Left cardiac atrium (tissue), 4 donors: ENCODE measurements around the gene SEPTIN8. TPM values are rescaled to one million over a fixed set of nuclear protein-coding genes. Genes with fewer than 3 reads are reported as not detected.

Experiments
- ATAC-seq, 2 donors: fragments of 200-7000 bp; cut with Tn5 transposase; one replicate each; pipeline ENCODE4 v1.9.1; 2020; ENCODE audit warnings: mild to moderate bottlenecking in 2 of 2, moderate library complexity in 2 of 2
- DNase-seq: peaks from one replicate; pipeline ENCODE4 v3.0.0-alpha.2; 2020
- intact Hi-C, 2 donors: fragments of 100-400 bp; cut with DNase I; formaldehyde crosslinking; loops; one replicate each; pipeline versions ENCODE4 v1.14.1 to v1.15.1; 2022 to 2023
- total RNA-seq, 2 donors: library from RNA; stranded (reverse); fragmentation: NEBNext Ultra II Directional; extraction: Animal tissue kit (Norgen Biotek cat#: 25700); gene quantifications; one replicate each; pipeline ENCODE4 v1.2.1, GENCODE V29; 2021
- donor health status: DM: no; HTN: yes; CAD: no.
- donor health status: DM: no; HTN: yes; CAD: no; lungs with severe emphysema.
- donor health status: DM: yes; HTN: yes; CAD: no.
- donor health status: Dilated cardiomyopathy.

SEPTIN8 gene
- total RNA-seq, 2 donors from 2014 or later, result 29.4 to 31.3 TPM

DNA sequence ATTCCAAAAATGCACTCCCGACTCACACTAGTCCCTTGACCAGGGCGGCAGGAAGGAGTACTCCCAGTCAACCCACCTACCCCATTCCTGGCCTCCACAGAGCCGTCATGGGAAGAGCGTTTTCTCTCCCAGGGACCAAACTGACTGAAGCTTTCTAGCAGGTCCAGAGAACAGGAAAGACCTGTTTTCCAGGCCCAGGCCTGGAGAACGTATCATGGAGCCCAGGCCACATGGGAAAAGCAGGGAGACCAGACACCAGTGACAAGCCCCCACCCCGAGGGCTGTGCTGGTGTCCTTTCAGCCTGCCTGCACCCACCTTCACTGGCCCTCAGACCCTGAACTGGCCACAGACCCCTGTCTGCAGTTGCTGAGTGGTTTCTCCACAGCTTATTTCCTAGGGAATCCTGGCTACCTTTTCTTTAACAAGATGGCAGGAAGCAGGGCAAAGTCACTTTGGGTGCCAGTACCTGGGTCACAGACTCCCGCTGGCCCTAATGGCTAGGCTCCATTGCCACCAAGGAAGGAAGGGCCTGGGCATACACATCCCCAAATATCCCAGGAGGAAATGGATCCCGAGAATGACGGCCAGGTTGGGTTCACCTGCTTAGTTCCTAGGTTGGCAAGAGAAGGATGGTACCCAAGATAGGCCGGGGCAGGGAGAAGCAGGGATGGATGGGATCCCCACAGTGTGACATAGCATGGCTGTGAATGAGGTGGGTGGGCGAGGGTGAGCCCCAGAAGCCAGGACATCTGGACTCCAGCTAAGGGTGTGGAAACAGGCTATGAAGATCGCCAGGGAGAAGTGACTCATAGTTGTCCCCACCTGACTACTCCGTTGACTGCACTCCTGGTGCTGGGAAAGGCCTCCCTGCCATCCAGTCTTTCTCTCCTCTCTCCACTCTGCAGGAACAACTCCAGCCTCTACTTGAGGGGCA lies 17.7 kb downstream of the SEPTIN8 start:
- intact Hi-C loops, result loop anchor here in 1 of 2 donors (10.0 kb wide), 1 partner anchor 55 kb away; the partner anchor contains the start of gene SOWAHA

DNA sequence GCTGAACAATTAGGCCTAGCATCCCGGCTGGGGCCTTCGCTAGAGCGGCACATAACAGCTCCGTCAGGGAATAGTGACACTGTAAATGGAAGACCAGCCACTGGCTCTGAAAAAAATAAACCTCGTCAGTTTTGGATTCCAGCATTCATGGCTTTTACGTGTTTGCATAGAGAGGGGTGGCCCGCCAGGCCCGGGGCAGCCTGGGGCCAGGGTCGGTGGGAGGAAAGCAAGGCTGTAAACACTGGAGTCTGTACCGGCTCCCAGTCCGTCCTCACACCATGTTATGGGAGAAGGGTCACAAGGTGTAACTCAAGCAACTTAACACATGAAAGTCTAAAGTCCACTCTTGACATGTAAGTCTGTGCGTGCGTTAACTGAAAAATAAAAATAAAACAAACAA lies 18.6 kb downstream of the SEPTIN8 start:
- intact Hi-C loops, result loop anchor here in 1 of 2 donors (10.0 kb wide), 1 partner anchor 56 kb away; the partner anchor contains the start of gene SOWAHA
- DNase-seq, result no peak
- ATAC-seq, result no peak

More for the DNA sequence above, 17.7 kb downstream of the SEPTIN8 start:
- ATAC-seq, result no peak
- DNase-seq, result no peak

DNA sequence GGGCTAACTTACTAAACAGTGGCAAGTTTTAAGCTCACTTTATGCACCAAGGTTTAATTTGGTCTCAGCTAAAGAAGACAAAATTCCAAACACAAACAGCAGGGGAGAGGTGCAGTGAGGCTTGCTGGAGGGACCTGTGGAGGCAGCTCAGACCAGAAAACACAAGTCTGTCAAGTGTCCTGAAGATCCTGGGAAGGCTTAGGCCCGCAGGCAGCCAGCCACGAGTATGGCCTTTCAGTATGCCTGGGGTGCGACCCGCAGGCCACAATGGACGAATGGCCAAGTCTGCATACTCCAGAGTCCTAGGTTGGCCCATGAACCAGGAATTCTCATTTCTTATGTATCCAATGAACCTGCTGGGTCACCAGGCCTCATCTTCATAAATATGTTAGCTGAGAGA lies 20.5 kb downstream of the SEPTIN8 start:
- intact Hi-C loops, result loop anchor here in 1 of 2 donors (10.0 kb wide), 1 partner anchor 58 kb away; the partner anchor contains the start of gene SOWAHA
- ATAC-seq (no peak), DNase-seq (no peak)

DNA sequence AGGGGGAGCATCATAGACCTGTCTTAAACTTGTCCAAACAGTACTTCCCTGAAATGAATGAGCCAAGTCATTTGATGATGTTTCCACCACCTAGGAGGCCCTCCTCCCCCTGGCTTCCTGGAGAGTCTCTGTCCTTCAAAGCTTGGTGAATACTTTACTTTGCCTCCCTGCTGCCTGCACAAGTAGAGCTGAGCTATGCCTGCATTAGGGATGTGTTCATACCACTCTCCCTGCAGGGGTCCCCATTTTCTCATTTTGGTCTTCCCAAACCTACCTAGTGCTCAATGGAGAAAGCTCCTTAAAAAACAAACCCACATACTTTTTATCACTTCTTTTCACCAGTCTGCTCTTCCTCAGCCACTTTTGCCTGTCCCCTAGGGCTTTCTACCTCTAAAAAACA lies 22.1 kb downstream of the SEPTIN8 start:
- no peak for DNase-seq
- intact Hi-C loops, result loop anchor here in 1 of 2 donors (10.0 kb wide), 1 partner anchor 60 kb away; the partner anchor contains the start of gene SOWAHA
- no peak for ATAC-seq

DNA sequence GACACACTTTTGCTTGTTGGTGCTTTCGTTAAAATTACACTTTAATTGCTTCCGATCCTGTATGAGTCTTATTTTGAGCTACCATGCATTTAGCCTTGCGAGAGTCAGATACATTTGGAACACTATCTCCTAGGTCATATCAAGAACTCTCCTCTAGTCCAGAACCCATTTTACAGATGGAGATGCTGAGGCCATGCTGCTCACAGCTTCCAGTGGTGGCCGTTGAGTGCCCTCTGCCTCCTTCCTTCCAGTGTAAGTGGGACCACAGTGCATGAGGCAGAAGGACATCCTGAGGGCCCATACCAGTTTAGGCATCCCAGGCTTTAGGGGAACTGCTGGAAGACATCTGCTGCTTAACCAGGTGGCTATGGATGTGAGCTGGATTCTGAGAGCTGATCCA lies 22.9 kb downstream of the SEPTIN8 start:
- intact Hi-C loops, result loop anchor here in 1 of 2 donors (10.0 kb wide), 1 partner anchor 61 kb away; the partner anchor contains the start of gene SOWAHA
- ATAC-seq, result no peak
- DNase-seq, result no peak

DNA sequence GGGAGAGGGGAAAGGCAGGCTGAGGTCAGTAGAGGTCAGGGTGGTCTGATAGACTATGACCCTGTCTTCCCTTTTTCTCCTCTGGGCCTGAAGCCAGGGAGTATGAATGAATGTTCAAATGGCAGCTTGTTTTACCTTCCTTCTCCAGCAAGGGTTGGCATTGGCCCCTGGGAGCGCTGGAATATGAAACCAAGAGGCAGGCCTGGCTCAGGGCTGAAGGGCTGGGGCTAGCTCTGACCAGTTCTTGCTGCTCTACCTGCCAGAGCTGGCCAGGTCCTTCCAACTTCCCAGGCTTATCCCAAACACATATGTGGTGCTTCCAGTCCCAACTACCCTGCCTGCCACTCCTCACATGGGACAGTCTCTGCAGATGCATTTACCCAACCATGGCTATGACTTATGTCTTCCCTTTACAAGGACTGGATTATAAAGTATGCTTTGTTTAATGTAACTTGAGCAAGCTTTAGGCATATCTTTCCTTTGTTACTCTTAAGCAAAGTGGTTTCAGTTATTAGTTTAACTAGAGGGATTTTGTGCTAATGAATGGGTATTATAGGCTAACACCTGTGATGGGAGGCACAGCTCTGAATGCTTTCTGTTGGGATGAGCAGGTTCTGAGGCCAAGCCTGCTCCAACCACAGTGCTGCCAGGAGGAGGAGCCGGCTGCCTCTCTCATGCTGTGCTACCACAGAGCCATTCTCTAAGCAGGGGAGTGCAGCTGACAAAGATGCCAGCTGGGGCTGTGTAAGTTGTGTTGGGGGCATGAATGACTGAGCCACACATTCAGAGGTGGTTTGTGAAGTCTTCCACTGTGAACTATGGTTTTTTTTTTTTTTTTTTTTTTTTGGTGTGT lies 23.7 kb downstream of the SEPTIN8 start:
- ATAC-seq, result no peak
- intact Hi-C loops, result loop anchor here in 1 of 2 donors (10.0 kb wide), 1 partner anchor 61 kb away; the partner anchor contains the start of gene SOWAHA
- DNase-seq, result no peak

DNA sequence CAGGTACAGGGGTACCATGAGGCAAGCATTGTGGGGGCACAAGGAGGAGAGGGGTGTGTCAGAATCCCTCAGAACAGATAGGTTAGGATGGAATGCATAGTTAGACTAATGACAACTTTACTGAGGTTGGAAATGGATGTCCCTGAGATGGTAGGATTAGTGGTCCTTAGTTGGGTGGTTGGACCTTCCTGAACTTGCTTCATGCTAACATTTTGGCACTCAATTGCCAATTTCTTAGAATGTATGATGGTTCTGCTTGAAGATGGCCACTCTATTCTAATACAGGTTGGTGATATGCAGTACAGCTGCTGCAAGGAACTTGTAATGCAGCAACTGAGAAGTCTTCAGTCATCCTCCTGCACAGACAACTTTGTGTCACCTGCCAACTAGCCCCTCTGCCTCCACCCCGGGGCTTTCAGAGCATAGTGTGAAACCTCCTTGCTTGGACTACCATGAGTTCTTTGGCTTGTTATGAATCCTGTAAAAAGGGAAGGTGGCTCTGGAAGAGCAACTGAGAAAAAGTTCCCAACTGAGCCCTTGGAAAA lies 24.4 kb downstream of the SEPTIN8 start:
- no peak for ATAC-seq
- intact Hi-C loops, result loop anchor here in 1 of 2 donors (10.0 kb wide), 1 partner anchor 62 kb away; the partner anchor contains the start of gene SOWAHA
- no peak for DNase-seq

DNA sequence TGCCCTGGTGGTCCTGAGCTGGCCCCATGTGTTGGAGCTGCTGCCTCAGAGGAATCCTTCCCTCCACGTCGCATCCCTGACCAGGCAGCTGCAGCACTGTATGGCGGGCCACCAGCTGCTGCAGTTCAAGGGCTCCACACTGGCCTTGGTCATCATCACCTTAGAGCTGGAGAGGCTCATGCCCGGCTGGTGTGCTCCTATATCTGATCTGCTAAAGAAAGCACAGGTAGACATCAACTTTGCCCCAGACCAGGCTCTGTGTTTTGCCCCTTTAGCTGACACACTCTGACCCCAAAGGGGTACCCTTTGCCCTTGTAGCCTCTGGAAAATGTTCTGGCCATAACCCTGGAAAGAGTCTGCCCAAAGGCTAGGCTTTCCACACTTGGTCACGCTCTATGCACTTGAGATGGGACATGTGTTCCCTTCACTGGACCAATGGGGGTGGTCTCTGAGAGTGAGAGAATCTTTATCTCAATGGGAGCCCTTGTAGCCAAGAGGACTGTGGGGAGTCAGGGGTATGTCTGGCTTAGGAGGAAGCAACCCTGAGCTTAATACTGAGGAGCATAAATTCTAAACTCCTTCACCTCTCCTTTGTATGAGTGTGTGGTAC lies 25.0 kb downstream of the SEPTIN8 start:
- no peak for DNase-seq
- intact Hi-C loops, result loop anchor here in 1 of 2 donors (10.0 kb wide), 1 partner anchor 63 kb away; the partner anchor contains the start of gene SOWAHA
- no peak for ATAC-seq

DNA sequence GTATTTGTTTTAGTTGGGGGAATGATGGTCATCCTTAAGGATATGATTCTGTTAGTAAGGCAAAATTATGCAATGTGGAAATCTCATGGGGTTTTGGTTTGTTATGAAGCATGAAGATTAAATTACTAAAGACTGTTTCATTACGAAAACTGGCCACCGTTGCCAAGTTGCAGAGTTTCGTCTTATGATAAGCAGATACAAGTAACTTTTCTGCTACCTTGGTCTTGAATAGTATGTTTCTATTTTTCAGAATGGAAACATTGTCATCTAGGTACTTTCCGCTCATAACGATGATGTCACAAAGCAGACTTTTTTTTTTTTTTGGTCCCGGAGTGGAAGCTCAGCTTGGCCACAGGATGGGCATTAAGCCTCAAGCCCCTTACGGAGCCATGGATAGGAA lies 25.6 kb downstream of the SEPTIN8 start:
- DNase-seq (peak; percentile 62), ATAC-seq (no peak)
- intact Hi-C loops, result loop anchor here in 1 of 2 donors (10.0 kb wide), 1 partner anchor 63 kb away; the partner anchor contains the start of gene SOWAHA

DNA sequence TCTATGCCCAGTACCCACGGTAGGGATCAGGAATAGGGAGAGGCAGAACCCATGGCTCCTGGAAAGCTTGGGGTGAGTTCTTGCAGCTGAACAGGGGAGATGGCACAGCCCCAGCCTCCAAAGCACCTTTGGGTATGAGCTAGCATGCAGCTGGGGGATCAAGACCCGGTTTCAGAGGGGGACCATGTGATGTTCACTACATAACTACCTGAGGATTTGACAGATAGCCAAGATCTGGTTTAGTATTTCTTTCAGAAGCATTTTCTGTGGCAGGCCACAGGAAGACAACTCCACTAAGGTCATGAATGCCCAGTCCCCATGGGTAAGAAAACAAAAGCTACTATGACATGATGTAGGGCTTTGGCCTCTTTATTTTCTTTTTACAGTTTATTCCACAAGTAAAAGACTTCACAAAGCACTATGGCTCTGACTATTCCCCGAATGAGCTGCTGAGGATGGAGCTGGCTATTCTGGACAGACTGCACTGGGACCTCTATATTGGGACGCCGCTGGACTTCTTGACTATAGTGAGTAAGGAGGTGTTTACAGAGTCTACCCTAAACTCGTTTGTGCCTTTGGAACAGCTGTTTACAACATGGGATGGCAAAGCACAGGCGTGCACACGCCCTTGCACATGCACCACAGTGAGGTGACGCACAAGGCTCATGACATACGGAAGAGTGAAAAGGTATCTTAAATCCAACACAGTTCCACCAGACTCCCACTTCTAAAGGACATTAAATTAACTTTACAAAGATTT lies 26.4 kb downstream of the SEPTIN8 start:
- no peak for ATAC-seq
- no peak for DNase-seq
- intact Hi-C loops, result loop anchor here in 1 of 2 donors (10.0 kb wide), 1 partner anchor 64 kb away; the partner anchor contains the start of gene SOWAHA

DNA sequence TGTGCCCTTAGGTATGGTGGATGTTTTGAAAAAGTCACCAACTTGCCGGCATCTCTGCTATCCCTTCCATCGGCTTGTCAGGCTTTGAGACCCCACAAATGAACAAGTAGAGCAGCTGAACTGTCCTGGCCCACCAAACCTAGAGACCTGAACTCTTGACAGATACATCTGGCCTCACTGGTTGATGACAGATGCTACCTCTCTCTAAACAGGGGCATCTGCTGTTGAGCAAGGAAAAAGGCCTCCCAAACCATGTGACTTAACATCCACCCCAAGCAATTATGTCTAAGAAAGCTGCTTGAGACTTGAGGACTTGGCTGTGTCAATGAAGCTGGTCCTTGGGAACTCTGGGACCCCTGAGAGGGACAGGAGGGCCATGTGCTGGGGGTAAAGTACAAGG lies 27.5 kb downstream of the SEPTIN8 start:
- ATAC-seq (no peak), DNase-seq (no peak)
- intact Hi-C loops, result no loop called here

DNA sequence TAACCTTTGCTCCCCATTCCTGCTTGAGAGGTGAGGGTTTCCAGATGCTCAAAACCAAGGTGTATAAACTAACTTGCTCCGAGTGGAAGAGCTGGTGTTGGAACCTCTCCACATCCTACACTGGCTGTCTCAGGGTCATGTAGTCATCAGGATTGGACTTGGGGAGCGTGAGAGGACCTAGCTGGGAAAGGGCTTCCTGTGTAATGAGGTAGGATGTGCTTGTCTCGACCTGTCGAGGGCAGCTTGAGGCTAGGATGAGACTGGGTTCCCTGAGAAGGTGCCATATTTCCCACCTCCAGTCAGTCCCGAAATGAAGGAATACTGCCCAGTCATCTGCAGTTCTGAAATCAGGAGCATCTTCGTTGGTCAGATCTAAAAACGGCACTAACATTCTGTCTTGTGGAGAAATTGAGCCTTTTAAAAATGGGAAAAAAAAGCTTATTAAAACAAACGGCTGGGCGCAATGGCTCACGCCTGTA lies 28.5 kb downstream of the SEPTIN8 start:
- ATAC-seq (no peak), DNase-seq (no peak)
- intact Hi-C loops, result no loop called here

DNA sequence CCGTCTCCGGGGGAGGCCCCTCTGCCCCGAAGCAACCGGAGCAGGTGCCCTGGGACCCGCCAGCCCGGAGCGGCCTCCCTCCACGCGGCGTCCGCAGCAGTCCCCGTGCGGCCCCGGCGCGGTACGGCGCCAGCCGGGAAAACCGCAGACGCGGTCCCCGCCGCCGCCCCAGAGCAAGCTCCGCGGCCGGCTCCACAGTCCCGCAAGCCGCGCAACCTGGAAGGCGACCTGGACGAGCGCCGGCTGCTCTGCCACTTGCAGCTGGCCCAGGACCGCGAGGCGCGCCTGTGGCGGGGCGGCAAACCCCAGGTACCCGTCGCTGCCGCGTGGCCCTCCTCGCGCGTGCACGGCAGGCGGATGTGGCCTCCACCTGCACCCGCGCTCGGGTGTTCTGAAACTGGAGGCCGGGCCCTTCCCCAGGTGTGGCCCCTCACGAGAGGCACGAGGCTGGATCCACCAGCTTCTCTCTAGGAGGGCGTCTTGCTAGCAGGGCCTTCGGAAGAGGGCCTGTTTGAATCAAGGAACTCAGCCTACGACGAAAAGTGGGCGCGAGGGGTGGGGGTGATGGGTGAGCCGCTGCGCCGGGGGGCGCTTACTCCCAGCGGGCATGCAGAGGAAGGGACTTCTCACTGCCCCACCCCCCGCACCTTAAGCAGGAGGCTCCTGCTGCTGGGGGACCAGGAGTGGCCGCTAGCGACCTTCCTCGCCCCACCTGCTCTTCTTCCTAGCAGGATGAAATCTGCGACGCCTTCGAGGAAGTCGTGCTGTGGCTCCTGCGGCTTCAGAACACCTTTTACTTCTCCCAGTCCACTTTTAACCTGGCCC lies 29.2 kb downstream of the SEPTIN8 start:
- ATAC-seq (peak; percentile 23 to 38), DNase-seq (no peak)
- intact Hi-C loops, result no loop called here

DNA sequence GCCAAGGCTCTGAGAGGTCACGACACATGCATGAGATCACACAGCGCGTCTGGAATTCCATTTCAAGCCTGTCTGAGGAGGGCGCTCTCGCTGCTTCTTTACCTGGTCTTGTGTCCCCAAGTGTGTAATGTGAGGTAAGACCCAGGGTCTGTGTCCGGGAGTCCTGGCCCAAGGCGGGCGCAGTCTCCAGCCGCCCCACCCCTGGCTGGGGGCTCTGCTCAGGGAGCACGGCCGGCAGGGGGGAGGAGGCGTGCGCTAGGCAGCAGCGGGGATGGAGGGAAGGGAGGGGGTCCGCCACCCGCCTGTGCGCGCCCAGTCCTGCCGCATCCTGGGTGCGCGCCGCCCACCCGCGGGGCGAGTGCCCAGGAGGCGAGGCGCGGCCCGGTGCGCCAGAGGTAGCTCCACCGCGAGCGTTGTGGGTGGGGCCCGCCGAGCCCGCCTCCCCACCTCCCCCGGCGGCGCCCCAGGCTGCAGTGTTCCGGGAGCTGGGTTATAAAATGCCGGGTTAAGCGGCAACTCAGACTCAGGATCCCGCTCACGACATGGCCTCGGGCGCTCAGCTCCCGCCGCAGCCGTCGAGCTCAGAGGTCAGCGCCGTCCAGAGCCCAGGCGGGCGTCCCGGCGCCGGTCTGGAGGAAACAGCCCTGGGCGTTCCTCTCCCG lies 30.0 kb downstream of the SEPTIN8 start, which contains the start of gene CCNI2:
Gene CCNI2, plus strand, starts transcription at position 473 of the 662 bp plus-strand sequence. Its CDS starts 70 bp downstream, at position 543.
- intact Hi-C loops, result no loop called here
- ATAC-seq (peak; percentile 64 to 80), DNase-seq (no peak)

DNA sequence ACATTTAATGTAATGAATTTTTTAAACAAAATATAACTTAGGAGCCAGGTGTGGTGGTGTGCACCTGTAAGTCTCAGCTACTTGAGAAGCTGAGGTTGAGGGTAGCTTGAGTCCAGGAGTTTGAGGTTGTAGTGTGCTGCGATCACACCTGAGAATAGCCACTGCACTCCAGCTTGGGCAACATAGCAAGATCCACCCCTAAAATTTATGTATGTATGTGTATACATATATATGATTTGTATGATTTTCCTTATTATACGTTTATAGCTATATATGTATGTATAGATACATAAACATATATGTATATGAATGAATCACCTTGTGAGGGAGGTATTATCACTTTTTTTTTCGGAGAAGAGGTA lies 30.5 kb downstream of the SEPTIN8 start:
- DNase-seq, result no peak
- ATAC-seq, result no peak
- intact Hi-C loops, result no loop called here

DNA sequence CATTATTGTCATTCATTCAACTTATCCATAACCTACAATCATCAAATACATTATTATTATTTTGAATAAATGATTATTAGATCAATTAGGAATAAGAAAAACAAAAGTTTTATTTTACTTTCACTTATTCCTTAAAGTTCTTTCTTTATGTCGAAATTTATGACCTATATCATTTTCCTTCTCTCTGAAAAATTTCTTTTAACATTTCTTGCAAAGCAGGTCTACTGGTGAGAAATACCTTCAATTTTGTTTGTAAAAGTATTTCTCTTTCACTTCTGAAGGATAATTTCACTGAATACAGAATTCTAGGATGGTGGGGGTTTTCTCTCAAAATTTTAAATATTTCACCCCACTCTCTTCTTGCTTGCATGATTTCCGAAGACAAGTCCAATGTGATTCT lies 32.4 kb downstream of the SEPTIN8 start:
- DNase-seq (no peak), ATAC-seq (no peak)
- intact Hi-C loops, result no loop called here
